Common myeloid progenitor, CD34-positive (primary cell): ENCODE results near the gene C11orf42.

Experiments
- CTCF ChIA-PET: fragments of 350-600 bp; sonication (Branson Sonifier 250); formaldehyde crosslinking; loops from one replicate; lab custom pipeline; 2021; ENCODE audit warnings: antibody characterized with exemption; lab: Charles Lee
- POLR2A ChIA-PET: fragments of 350-600 bp; sonication (Branson Sonifier 250); formaldehyde crosslinking; loops from one replicate; lab custom pipeline; 2021; ENCODE audit warnings: antibody characterized with exemption; lab: Charles Lee
- DNase-seq, 3 donors: peaks; one replicate each; pipeline versions ENCODE4 v3.0.0 to v3.0.0-alpha.2; 2013
- H3K27ac ChIP-seq, 2 experiments: 1 replicate in 1 of 2; 2 replicates in 1 of 2; pipeline ENCODE4 v1.7.0; 2013; ENCODE audit warnings: inconsistent platforms in 2 of 2, low read length in 2 of 2, mild to moderate bottlenecking in 2 of 2, low read depth in 1 of 2, moderate library complexity in 1 of 2; ENCODE audit not compliant: severe bottlenecking in 2 of 2, insufficient read depth in 1 of 2, poor library complexity in 1 of 2
- H3K27me3 ChIP-seq, 5 experiments: replicated peaks in 2 of 5; 1 replicate in 3 of 5; 2 replicates in 2 of 5; pipeline versions ENCODE4 v1.6.1 to v1.7.0; 2013; ENCODE audit warnings: low read length in 4 of 5, mild to moderate bottlenecking in 2 of 5, moderate library complexity in 2 of 5, inconsistent platforms in 1 of 5; ENCODE audit not compliant: insufficient read depth in 5 of 5, control insufficient read depth in 4 of 5
- H3K36me3 ChIP-seq, 4 experiments: 1 replicate in 2 of 4; 2 replicates in 2 of 4; pipeline versions ENCODE4 v1.6.1 to v1.7.0; 2013; ENCODE audit warnings: low read length in 3 of 4, control low read depth in 1 of 4, mild to moderate bottlenecking in 1 of 4; ENCODE audit not compliant: control insufficient read depth in 4 of 4, insufficient read depth in 4 of 4
- H3K4me1 ChIP-seq, 4 experiments: 1 replicate in 3 of 4; 2 replicates in 1 of 4; pipeline versions ENCODE4 v1.6.1 to v1.7.1; 2013; ENCODE audit warnings: low read length in 3 of 4, mild to moderate bottlenecking in 3 of 4, control low read depth in 1 of 4, inconsistent platforms in 1 of 4, moderate library complexity in 1 of 4; ENCODE audit not compliant: control insufficient read depth in 4 of 4, insufficient read depth in 4 of 4; ENCODE audit errors: control extremely low read depth in 1 of 4
- H3K4me3 ChIP-seq, 7 experiments: 1 replicate in 4 of 7; 2 replicates in 3 of 7; pipeline versions ENCODE4 v1.5.1 to v1.7.0; 2013; ENCODE audit warnings: mild to moderate bottlenecking in 7 of 7, low read length in 6 of 7, moderate library complexity in 6 of 7, inconsistent platforms in 2 of 7, low read depth in 2 of 7, control low read depth in 1 of 7; ENCODE audit not compliant: insufficient read depth in 4 of 7, control insufficient read depth in 1 of 7; ENCODE audit errors: extremely low read depth in 1 of 7
- H3K9me3 ChIP-seq, 5 experiments: 1 replicate in 4 of 5; 2 replicates in 1 of 5; pipeline versions ENCODE4 v1.6.1 to v1.7.1; 2013; ENCODE audit warnings: low read length in 4 of 5, mild to moderate bottlenecking in 2 of 5, inconsistent platforms in 1 of 5, low read depth in 1 of 5, moderate library complexity in 1 of 5; ENCODE audit not compliant: control insufficient read depth in 4 of 5, insufficient read depth in 2 of 5; ENCODE audit errors: control extremely low read depth in 1 of 5
- WGBS: methylation state at CpG from one replicate; pipeline ENCODE4 v1.1.5; 2013; ENCODE audit not compliant: insufficient coverage; 5-methylcytosine and 5-hydroxymethylcytosine counted together

Gene C11orf42

GRCh38 chr11:6197466-6198200 lies 7.7 kb upstream of the C11orf42 start:
- ChIA-PET CTCF (interaction anchor here (1.1 kb wide), 1 partner anchor 31 kb away, joined by 3 read pairs; no protein-coding TSS in a partner anchor), POLR2A (no interaction called here)
- H3K36me3 ChIP-seq: no peaks in the 10 kb centered on the region
- no peak for DNase-seq
- H3K9me3 ChIP-seq: no peaks in the 10 kb centered on the region
- no peak overlapping the region for H3K4me3 ChIP-seq
- WGBS: 98% methylated on average over 4 of the region's 4 CpGs
- peaks cover 0 to 11% (median 4%) of the 10 kb centered on the region in 4 experiments for H3K4me1 ChIP-seq
- H3K27me3 ChIP-seq: peaks cover 0 to 2% (median 0%) of the 10 kb centered on the region in 5 experiments
- no peak overlapping the region for H3K27ac ChIP-seq

- no peaks in the 10 kb centered on the region for H3K9me3 ChIP-seq
- ChIA-PET POLR2A (no interaction called here), CTCF (interaction anchor here (1.1 kb wide), 1 partner anchor 29 kb away, joined by 3 read pairs; no protein-coding TSS in a partner anchor)
- no peak within 1 kb of the TSS for H3K4me3 ChIP-seq
- no peak for DNase-seq
- 97% methylated on average over 5 of the region's 5 CpGs for WGBS
- H3K4me1 ChIP-seq: peaks cover 0 to 11% (median 6%) of the 10 kb centered on the region in 4 experiments
- H3K27me3 ChIP-seq: peaks cover 0 to 2% (median 0%) of the 10 kb centered on the region in 5 experiments
- peaks cover 0 to 2% (median 0%) of the 10 kb centered on the region in 4 experiments for H3K36me3 ChIP-seq
- H3K27ac ChIP-seq: no peak within 1 kb of the TSS
Observed at GRCh38 chr11:6199174-6199810, 6.1 kb upstream of the C11orf42 start, which contains the start of gene OR52W1. Gene OR52W1, plus strand, starts transcription at chr11:6199224. Its CDS starts 0 bp downstream, at chr11:6199224.

- WGBS: 100% methylated on average over 2 of the region's 4 CpGs
- H3K27me3 ChIP-seq: peaks cover 0 to 2% (median 0%) of the 10 kb centered on the region in 5 experiments
- CTCF ChIA-PET: interaction anchor here (0.9 to 1.3 kb wide), 2 partner anchors 9 to 50 kb away, joined by 3 read pairs; no protein-coding TSS in a partner anchor
- H3K27ac ChIP-seq: no peak overlapping the region
- peak; percentile 14 to 70 (median 65) for DNase-seq
- H3K4me1 ChIP-seq: peaks cover 0 to 11% (median 6%) of the 10 kb centered on the region in 4 experiments
- POLR2A ChIA-PET: no interaction called here
- H3K9me3 ChIP-seq: no peaks in the 10 kb centered on the region
- H3K4me3 ChIP-seq: no peak overlapping the region
- H3K36me3 ChIP-seq: peaks cover 0 to 11% (median 7%) of the 10 kb centered on the region in 4 experiments
Observed at GRCh38 chr11:6200975-6201374, 4.4 kb upstream of the C11orf42 start.

- H3K4me3 ChIP-seq: no peak overlapping the region
- 82% methylated on average over 1 of the region's 2 CpGs for WGBS
- POLR2A ChIA-PET: no interaction called here
- H3K27ac ChIP-seq: no peak overlapping the region
- DNase-seq: peak in 2 of 3 donors; percentile 42 to 45
- no peaks in the 10 kb centered on the region for H3K9me3 ChIP-seq
- peaks cover 0 to 9% (median 5%) of the 10 kb centered on the region in 4 experiments for H3K4me1 ChIP-seq
- peaks cover 0 to 11% (median 7%) of the 10 kb centered on the region in 4 experiments for H3K36me3 ChIP-seq
- H3K27me3 ChIP-seq: peaks cover 0 to 2% (median 0%) of the 10 kb centered on the region in 5 experiments
- CTCF ChIA-PET: interaction anchor here (0.9 to 1.3 kb wide), 2 partner anchors 10 to 49 kb away, joined by 3 read pairs; no protein-coding TSS in a partner anchor
Observed at GRCh38 chr11:6201481-6201880, 3.9 kb upstream of the C11orf42 start.

- Histone ChIP-seq H3K36me3 (peaks cover 0 to 11% (median 7%) of the 10 kb centered on the region in 4 experiments), H3K27me3 (no peaks in the 10 kb centered on the region), H3K4me1 (peaks cover 0 to 9% (median 4%) of the 10 kb centered on the region in 4 experiments), H3K9me3 (no peaks in the 10 kb centered on the region), H3K4me3 (no peak overlapping the region), H3K27ac (no peak overlapping the region)
- DNase-seq: no peak
- WGBS: 89% methylated on average over 1 of the region's 1 CpG
- ChIA-PET CTCF (no interaction called here), POLR2A (no interaction called here)
Observed at GRCh38 chr11:6202041-6202440, 3.3 kb upstream of the C11orf42 start.

GRCh38 chr11:6203327-6203726 lies 2.0 kb upstream of the C11orf42 start:
- Histone ChIP-seq H3K36me3 (peaks cover 0 to 12% (median 8%) of the 10 kb centered on the region in 4 experiments), H3K4me1 (peaks cover 0 to 9% (median 4%) of the 10 kb centered on the region in 4 experiments), H3K27me3 (no peaks in the 10 kb centered on the region), H3K4me3 (no peak overlapping the region), H3K27ac (no peak overlapping the region), H3K9me3 (no peaks in the 10 kb centered on the region)
- WGBS: 8% methylated on average over 2 of the region's 3 CpGs
- ChIA-PET CTCF (interaction anchor here (0.9 kb wide), 1 partner anchor 12 kb away, joined by 6 read pairs; no protein-coding TSS in a partner anchor), POLR2A (no interaction called here)
- peak in 2 of 3 donors; percentile 19 to 36 for DNase-seq
